Osteoblast (primary cell): ENCODE measurements around the gene KLHL6. TPM values are rescaled to one million over a fixed set of nuclear protein-coding genes. Genes with fewer than 3 reads are reported as not detected.
A peak's percentile ranks its signal among the peaks of the same experiment; 100 is the strongest.

Experiments used
- DNase-seq: peaks from one replicate; pipeline ENCODE4 v3.0.0; 2011; ENCODE audit warnings: low spot score, mixed read lengths; ENCODE audit not compliant: insufficient read length; ENCODE audit errors: missing footprints
- H2AFZ ChIP-seq: 2 replicates; pipeline ENCODE4 v1.6.0; 2011; ENCODE audit warnings: mild to moderate bottlenecking, low read length
- H3K27ac ChIP-seq: 2 replicates; pipeline ENCODE4 v1.5.1; 2011; ENCODE audit warnings: mild to moderate bottlenecking, low read depth, low read length, moderate library complexity
- H3K27me3 ChIP-seq: 2 replicates; pipeline ENCODE4 v1.6.0; 2012; ENCODE audit warnings: mild to moderate bottlenecking, control low read depth, inconsistent platforms, low read length, moderate library complexity; ENCODE audit not compliant: insufficient read depth
- H3K36me3 ChIP-seq: 2 replicates; pipeline ENCODE4 v1.5.1; 2011; ENCODE audit warnings: mild to moderate bottlenecking, low read length, control low read depth, moderate library complexity; ENCODE audit not compliant: insufficient read depth
- H3K4me1 ChIP-seq: 2 replicates; pipeline ENCODE4 v1.5.1; 2011; ENCODE audit warnings: mild to moderate bottlenecking, low read length, control low read depth, moderate library complexity; ENCODE audit not compliant: insufficient read depth
- H3K4me2 ChIP-seq: 2 replicates; pipeline ENCODE4 v1.6.0; 2011; ENCODE audit warnings: mild to moderate bottlenecking, low read length; ENCODE audit not compliant: insufficient read depth
- H3K4me3 ChIP-seq: fragments of 200-600 bp; sonication (generic); 3 replicates; pipeline ENCODE4 v1.5.1; 2012; ENCODE audit warnings: mild to moderate bottlenecking, low read length, inconsistent platforms; ENCODE audit not compliant: insufficient read depth
- H3K79me2 ChIP-seq: 2 replicates; pipeline ENCODE4 v1.6.0; 2012; ENCODE audit warnings: mild to moderate bottlenecking, low read length, control low read depth, inconsistent platforms; ENCODE audit not compliant: insufficient read depth
- H3K9me3 ChIP-seq: 2 replicates; pipeline ENCODE4 v1.5.1; 2011; ENCODE audit warnings: low read depth, low read length, control low read depth
- H4K20me1 ChIP-seq: 2 replicates; pipeline ENCODE4 v1.6.0; 2012; ENCODE audit warnings: mild to moderate bottlenecking, low read length, control low read depth; ENCODE audit not compliant: insufficient read depth
- total RNA-seq: library from RNA; depleted of rRNA; stranded (reverse); fragments of >200 nt; gene quantifications from 2 replicates; pipeline ENCODE4 v1.2.3, GENCODE V29; 2012
- TF ChIP-seq, protein P1 (sequence below): IDR thresholded peaks from 2 replicates; pipeline ENCODE4 v1.5.1; 2011; ENCODE audit warnings: mild to moderate bottlenecking, low read depth, low read length, moderate library complexity; ENCODE audit errors: extremely low read depth

Gene KLHL6
- total RNA-seq, 1 donor: under 0.01 TPM

DNA sequence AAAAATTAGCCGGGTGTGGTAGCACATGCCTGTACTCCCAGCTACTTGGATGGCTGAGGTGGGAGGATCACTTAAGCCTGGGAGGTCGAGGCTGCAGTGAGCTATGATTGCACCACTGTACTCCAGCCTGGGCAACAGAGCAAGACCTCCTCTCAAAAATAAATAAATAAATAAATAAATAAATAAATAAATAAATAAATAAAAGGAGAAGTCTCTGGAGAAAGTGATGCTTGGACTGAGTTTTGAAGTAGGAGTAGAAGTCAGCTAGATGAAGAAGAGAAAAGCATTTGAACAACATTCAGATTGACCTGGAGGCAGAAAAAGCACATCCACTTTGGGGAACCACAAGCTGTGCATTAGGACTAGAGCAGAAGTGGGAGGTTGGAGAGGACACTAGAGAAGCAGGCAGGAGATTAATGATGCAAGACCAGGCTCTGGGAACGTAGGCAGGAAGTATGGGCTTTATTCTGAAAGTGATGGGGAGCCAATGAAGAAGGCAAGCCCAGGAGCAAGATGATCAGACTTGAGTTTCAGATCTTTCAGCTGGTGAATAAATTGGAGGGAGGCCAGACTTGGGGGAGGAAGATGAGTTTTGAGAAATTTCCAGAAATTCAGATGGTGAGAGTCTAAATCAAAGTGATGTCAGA is 48.7 kb downstream of the KLHL6 start:
- Histone ChIP-seq H3K27ac (no peak overlapping the region), H2AFZ (no peak overlapping the region), H3K9me3 (no peaks in the 10 kb centered on the region), H3K36me3 (no peaks in the 10 kb centered on the region), H3K4me3 (no peak overlapping the region), H3K79me2 (no peaks in the 10 kb centered on the region), H3K4me2 (no peak overlapping the region), H3K27me3 (peaks cover under 1% of the 10 kb centered on the region), H4K20me1 (no peaks in the 10 kb centered on the region), H3K4me1 (no peaks in the 10 kb centered on the region)
- TF ChIP-seq, protein P1, sequence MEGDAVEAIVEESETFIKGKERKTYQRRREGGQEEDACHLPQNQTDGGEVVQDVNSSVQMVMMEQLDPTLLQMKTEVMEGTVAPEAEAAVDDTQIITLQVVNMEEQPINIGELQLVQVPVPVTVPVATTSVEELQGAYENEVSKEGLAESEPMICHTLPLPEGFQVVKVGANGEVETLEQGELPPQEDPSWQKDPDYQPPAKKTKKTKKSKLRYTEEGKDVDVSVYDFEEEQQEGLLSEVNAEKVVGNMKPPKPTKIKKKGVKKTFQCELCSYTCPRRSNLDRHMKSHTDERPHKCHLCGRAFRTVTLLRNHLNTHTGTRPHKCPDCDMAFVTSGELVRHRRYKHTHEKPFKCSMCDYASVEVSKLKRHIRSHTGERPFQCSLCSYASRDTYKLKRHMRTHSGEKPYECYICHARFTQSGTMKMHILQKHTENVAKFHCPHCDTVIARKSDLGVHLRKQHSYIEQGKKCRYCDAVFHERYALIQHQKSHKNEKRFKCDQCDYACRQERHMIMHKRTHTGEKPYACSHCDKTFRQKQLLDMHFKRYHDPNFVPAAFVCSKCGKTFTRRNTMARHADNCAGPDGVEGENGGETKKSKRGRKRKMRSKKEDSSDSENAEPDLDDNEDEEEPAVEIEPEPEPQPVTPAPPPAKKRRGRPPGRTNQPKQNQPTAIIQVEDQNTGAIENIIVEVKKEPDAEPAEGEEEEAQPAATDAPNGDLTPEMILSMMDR: no peak
- DNase-seq: no peak

- Histone ChIP-seq H3K4me3 (no peak overlapping the region), H3K27me3 (peaks cover 4% of the 10 kb centered on the region), H3K27ac (no peak overlapping the region), H3K36me3 (no peaks in the 10 kb centered on the region), H3K4me1 (no peaks in the 10 kb centered on the region), H3K4me2 (no peak overlapping the region), H3K9me3 (no peaks in the 10 kb centered on the region), H2AFZ (no peak overlapping the region), H4K20me1 (no peaks in the 10 kb centered on the region), H3K79me2 (no peaks in the 10 kb centered on the region)
- TF ChIP-seq, protein P1: no peak
- DNase-seq: no peak
Observed at GRCh38 chr3:183504597-183504996, 50.9 kb downstream of the KLHL6 start.

DNA sequence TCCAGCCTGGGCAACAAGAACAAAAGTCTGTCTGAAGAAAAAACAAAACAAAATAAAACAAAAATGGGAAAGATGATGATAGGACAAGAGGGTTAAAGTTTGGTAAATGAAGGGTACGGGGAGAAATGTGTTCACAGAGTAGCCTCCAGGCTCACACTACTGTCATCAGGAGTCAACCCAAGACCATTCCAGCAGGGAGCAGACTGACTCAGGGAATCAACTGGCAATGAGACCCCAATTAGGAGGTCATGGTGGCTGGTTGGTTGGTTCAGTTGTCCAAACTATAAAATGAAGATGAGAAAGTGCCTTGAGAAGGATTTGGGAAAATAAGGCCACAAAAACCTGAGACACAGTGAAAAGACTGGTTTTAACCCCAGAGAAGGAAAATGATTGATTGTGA is 51.8 kb downstream of the KLHL6 start:
- no peak overlapping the region for H3K4me3 ChIP-seq
- H4K20me1 ChIP-seq: no peaks in the 10 kb centered on the region
- H2AFZ ChIP-seq: no peak overlapping the region
- no peaks in the 10 kb centered on the region for H3K4me1 ChIP-seq
- DNase-seq: no peak
- H3K27ac ChIP-seq: no peak overlapping the region
- no peaks in the 10 kb centered on the region for H3K9me3 ChIP-seq
- no peak overlapping the region for H3K4me2 ChIP-seq
- TF ChIP-seq, protein P1: no peak
- H3K27me3 ChIP-seq: peaks cover 4% of the 10 kb centered on the region
- no peaks in the 10 kb centered on the region for H3K36me3 ChIP-seq
- no peaks in the 10 kb centered on the region for H3K79me2 ChIP-seq

DNA sequence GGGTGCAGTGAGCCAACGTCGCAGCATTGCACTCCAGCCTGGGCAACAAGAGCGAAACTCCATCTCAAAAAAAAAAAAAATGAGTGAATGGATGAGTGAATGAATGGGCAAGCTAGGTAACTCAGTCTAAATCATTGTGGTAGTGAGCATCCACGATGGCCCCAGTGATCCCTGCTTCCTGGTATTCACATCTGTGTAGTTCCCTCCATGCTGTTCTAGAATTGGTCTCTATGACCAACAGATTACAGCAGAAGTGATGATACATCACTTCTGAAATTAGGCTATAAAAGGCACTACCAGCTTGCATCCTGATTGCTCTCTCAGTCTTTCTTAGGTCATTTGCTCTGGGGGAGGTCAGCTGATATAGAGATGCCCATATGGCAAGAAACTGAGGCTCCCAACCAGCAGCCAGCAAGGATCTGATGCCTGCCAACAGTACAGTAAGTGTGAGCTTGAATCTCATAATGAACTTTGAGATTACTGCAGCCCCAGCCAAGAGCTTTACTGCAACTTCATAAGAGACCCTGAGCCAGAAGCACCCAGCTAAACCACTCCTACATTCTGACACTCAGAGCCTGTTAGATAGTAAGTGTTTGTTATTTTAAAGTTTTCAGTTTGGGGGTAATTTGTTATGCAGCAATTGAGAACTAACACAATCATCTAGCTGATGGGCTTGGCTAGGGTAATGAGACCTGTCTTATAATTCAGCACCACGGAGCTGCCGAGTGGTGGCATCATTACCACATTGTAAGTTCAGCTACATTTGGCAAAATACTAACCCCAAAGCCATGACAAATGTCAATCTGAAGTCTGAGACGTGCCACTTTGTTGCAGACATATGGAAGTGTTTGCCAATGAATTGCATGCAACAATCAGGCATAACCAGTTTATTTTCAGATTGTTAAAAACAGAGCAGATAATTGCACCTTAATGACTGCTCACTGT is 53.0 kb downstream of the KLHL6 start:
- Histone ChIP-seq H2AFZ (no peak overlapping the region), H3K4me2 (no peak overlapping the region), H3K79me2 (no peaks in the 10 kb centered on the region), H3K27me3 (peaks cover 8% of the 10 kb centered on the region), H3K36me3 (no peaks in the 10 kb centered on the region), H3K4me1 (no peaks in the 10 kb centered on the region), H3K27ac (no peak overlapping the region), H3K9me3 (no peaks in the 10 kb centered on the region), H3K4me3 (no peak overlapping the region), H4K20me1 (no peaks in the 10 kb centered on the region)
- DNase-seq: no peak
- TF ChIP-seq, protein P1: peak; percentile 43
